A673 (cell line): ENCODE data around the gene PSMG1.

Experiments
- EZH2 ChIP-seq: fragments of 200-600 bp; sonication (generic); IDR thresholded peaks from 2 replicates; pipeline ENCODE4 v1.6.1; 2017; ENCODE audit warnings: borderline replicate concordance, low read depth, mild to moderate bottlenecking, mixed read lengths, antibody characterized with exemption, low read length; ENCODE audit not compliant: poor library complexity, severe bottlenecking
- TF ChIP-seq, protein P1 (sequence below): fragments of 300-800, 200-600 bp; sonication (generic); conservative IDR thresholded peaks from 2 replicates; pipeline ENCODE4 v1.5.1; 2017; ENCODE audit warnings: low read depth, mild to moderate bottlenecking, antibody characterized with exemption, low read length, moderate library complexity, mixed read lengths

DNA sequence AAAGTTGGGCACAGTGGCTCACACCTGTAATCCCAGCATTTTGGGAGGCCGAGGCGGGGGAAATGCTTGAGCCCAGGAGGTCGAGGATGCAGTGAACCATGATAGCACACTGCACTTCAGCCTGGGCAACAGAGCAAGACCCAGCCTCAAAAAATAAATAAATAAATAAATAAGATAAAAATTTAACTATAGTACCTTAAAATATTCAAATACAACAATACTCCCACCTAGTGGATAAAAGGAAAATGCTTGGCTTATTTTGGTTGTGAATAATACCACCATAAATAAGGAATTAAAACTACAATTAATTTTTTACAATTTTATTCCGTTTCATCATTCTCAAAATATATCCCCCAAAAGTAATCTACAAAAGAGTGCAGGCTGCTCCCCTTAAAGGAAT is 8.1 kb downstream of the PSMG1 start:
- TF ChIP-seq, protein P1, sequence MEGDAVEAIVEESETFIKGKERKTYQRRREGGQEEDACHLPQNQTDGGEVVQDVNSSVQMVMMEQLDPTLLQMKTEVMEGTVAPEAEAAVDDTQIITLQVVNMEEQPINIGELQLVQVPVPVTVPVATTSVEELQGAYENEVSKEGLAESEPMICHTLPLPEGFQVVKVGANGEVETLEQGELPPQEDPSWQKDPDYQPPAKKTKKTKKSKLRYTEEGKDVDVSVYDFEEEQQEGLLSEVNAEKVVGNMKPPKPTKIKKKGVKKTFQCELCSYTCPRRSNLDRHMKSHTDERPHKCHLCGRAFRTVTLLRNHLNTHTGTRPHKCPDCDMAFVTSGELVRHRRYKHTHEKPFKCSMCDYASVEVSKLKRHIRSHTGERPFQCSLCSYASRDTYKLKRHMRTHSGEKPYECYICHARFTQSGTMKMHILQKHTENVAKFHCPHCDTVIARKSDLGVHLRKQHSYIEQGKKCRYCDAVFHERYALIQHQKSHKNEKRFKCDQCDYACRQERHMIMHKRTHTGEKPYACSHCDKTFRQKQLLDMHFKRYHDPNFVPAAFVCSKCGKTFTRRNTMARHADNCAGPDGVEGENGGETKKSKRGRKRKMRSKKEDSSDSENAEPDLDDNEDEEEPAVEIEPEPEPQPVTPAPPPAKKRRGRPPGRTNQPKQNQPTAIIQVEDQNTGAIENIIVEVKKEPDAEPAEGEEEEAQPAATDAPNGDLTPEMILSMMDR, result peak; percentile 53
- no peak for TF ChIP-seq EZH2
